Measurements from ENCODE around the gene ACSL4. TPM values are rescaled to one million over a fixed set of nuclear protein-coding genes. Genes with fewer than 3 reads are reported as not detected.
"Not testable (repeated sequence)": the region's sequence is repeated elsewhere in the genome, so short reads cannot be mapped to it uniquely, and the experiment has no call there.

Gene ACSL4
- total and polyA plus RNA-seq, 4 donors = 34.1 to 97.7 (median 62.2) TPM

- peaks cover 0 to 4% (median 1%) of the 10 kb centered on the region in 4 donors for H3K36me3 ChIP-seq (ENCODE audit: control insufficient read depth in 4 of 4, insufficient read depth in 4 of 4, low read length in 4 of 4)
- H3K4me3 ChIP-seq = no peak overlapping the region
- no peak for TF ChIP-seq CTCF (IDR thresholded peaks at IDR 0.05; ENCODE audit: control extremely low read depth, extremely low read depth)
- peaks cover 0 to 4% (median 0%) of the 10 kb centered on the region in 5 donors for H3K4me1 ChIP-seq (ENCODE audit: control insufficient read depth in 5 of 5, insufficient read depth in 5 of 5, low read length in 5 of 5)
- H3K9me3 ChIP-seq (ENCODE audit: control insufficient read depth in 4 of 4, insufficient read depth in 3 of 4, low read length in 3 of 4) = no peaks in the 10 kb centered on the region
- H3K9ac ChIP-seq (ENCODE audit: insufficient read depth in 1 of 2, low read length in 2 of 2) = no peak overlapping the region
- H3K27me3 ChIP-seq (ENCODE audit: control insufficient read depth in 3 of 3, insufficient read depth in 3 of 3, low read length in 2 of 3) = peaks cover 0 to 46% (median 13%) of the 10 kb centered on the region in 3 donors
- ATAC-seq (ENCODE audit: insufficient read depth, low FRiP score) = no peak
- no peak overlapping the region for H3K27ac ChIP-seq (ENCODE audit: low read depth in 1 of 2, low read length in 1 of 2)
- no peak for DNase-seq
These were observed 53.2 kb downstream of the ACSL4 start for GRCh38 chrX:109679820-109680219.

GRCh38 chrX:109672239-109672638 lies 60.8 kb downstream of the ACSL4 start:
- Histone ChIP-seq H3K4me1 (ENCODE audit: control insufficient read depth in 5 of 5, insufficient read depth in 5 of 5, low read length in 5 of 5) (peaks cover 0 to 3% (median 0%) of the 10 kb centered on the region in 5 donors), H3K27me3 (ENCODE audit: control insufficient read depth in 3 of 3, insufficient read depth in 3 of 3, low read length in 2 of 3) (peaks cover 0 to 38% (median 3%) of the 10 kb centered on the region in 3 donors), H3K36me3 (ENCODE audit: control insufficient read depth in 4 of 4, insufficient read depth in 4 of 4, low read length in 4 of 4) (peaks cover 0 to 7% (median 2%) of the 10 kb centered on the region in 4 donors), H3K9me3 (ENCODE audit: control insufficient read depth in 4 of 4, insufficient read depth in 3 of 4, low read length in 3 of 4) (no peaks in the 10 kb centered on the region), H3K9ac (ENCODE audit: insufficient read depth in 1 of 2, low read length in 2 of 2) (no peak overlapping the region), H3K27ac (ENCODE audit: low read depth in 1 of 2, low read length in 1 of 2) (no peak overlapping the region), H3K4me3 (no peak overlapping the region)
- no peak for TF ChIP-seq CTCF (IDR thresholded peaks at IDR 0.05; ENCODE audit: control extremely low read depth, extremely low read depth)
- DNase-seq = no peak
- no peak for ATAC-seq (ENCODE audit: insufficient read depth, low FRiP score)

- H3K27me3 ChIP-seq (ENCODE audit: control insufficient read depth in 3 of 3, insufficient read depth in 3 of 3, low read length in 2 of 3) = peaks cover 0 to 40% (median 3%) of the 10 kb centered on the region in 3 donors
- not testable (repeated sequence) for H3K9ac ChIP-seq (ENCODE audit: insufficient read depth in 1 of 2, low read length in 2 of 2); DNase-seq; H3K27ac ChIP-seq (ENCODE audit: low read depth in 1 of 2, low read length in 1 of 2); H3K4me1 ChIP-seq (ENCODE audit: control insufficient read depth in 5 of 5, insufficient read depth in 5 of 5, low read length in 5 of 5); H3K4me3 ChIP-seq; ATAC-seq (ENCODE audit: insufficient read depth, low FRiP score); H3K9me3 ChIP-seq (ENCODE audit: control insufficient read depth in 4 of 4, insufficient read depth in 3 of 4, low read length in 3 of 4); H3K36me3 ChIP-seq (ENCODE audit: control insufficient read depth in 4 of 4, insufficient read depth in 4 of 4, low read length in 4 of 4)
- 96 to 100% methylated on average over 15 to 29 of the region's 29 CpGs for WGBS, 2 donors
These were observed 61.9 kb downstream of the ACSL4 start for GRCh38 chrX:109671170-109671569.

GRCh38 chrX:109667986-109668385 lies 65.1 kb downstream of the ACSL4 start:
- ATAC-seq (ENCODE audit: insufficient read depth, low FRiP score) = no peak
- Histone ChIP-seq H3K4me1 (ENCODE audit: control insufficient read depth in 5 of 5, insufficient read depth in 5 of 5, low read length in 5 of 5) (peaks cover 0 to 3% (median 0%) of the 10 kb centered on the region in 5 donors), H3K9me3 (ENCODE audit: control insufficient read depth in 4 of 4, insufficient read depth in 3 of 4, low read length in 3 of 4) (no peaks in the 10 kb centered on the region), H3K4me3 (no peak overlapping the region), H3K36me3 (ENCODE audit: control insufficient read depth in 4 of 4, insufficient read depth in 4 of 4, low read length in 4 of 4) (peaks cover 0 to 4% (median under 1%) of the 10 kb centered on the region in 4 donors), H3K9ac (ENCODE audit: insufficient read depth in 1 of 2, low read length in 2 of 2) (no peak overlapping the region), H3K27ac (ENCODE audit: low read depth in 1 of 2, low read length in 1 of 2) (no peak overlapping the region), H3K27me3 (ENCODE audit: control insufficient read depth in 3 of 3, insufficient read depth in 3 of 3, low read length in 2 of 3) (peaks cover 0 to 31% (median 0%) of the 10 kb centered on the region in 3 donors)
- WGBS, 2 donors = 93 to 97% methylated on average over 5 of the region's 5 CpGs
- DNase-seq = no peak
- TF ChIP-seq CTCF (IDR thresholded peaks at IDR 0.05; ENCODE audit: control extremely low read depth, extremely low read depth) = no peak

All from lung (tissue), 12 donors.